ENCODE results near the gene COP1. TPM values are rescaled to one million over a fixed set of nuclear protein-coding genes. Genes with fewer than 3 reads are reported as not detected.

Gene COP1
- polyA plus RNA-seq, 1 donor (not counting 4 experiments of a cell fraction or from before 2014, with no cell fraction given) = 38.9 TPM

- Histone ChIP-seq H3K4me3 (ENCODE audit: control insufficient read depth in 2 of 3, extremely low read depth in 1 of 3, insufficient read depth in 2 of 3, low read depth in 1 of 3, low read length in 3 of 3) (no peak overlapping the region), H3K27me3 (ENCODE audit: control insufficient read depth, extremely low read depth, insufficient read depth, low read length) (no peaks in the 10 kb centered on the region), H3K4me2 (ENCODE audit: control insufficient read depth, extremely low read depth, insufficient read depth, low read depth, low read length) (no peak overlapping the region), H3K9me3 (ENCODE audit: control insufficient read depth, low read depth, low read length) (no peaks in the 10 kb centered on the region), H3K27ac (ENCODE audit: control insufficient read depth, insufficient read depth, low read length) (no peak overlapping the region), H3K36me3 (ENCODE audit: control insufficient read depth in 2 of 2, extremely low read depth in 1 of 2, insufficient read depth in 2 of 2, low read length in 2 of 2) (peaks cover 0 to 4% of the 10 kb centered on the region in 2 experiments), H3K4me1 (ENCODE audit: control insufficient read depth, extremely low read depth, insufficient read depth, low read length) (no peaks in the 10 kb centered on the region), H3K9ac (ENCODE audit: control insufficient read depth, extremely low read depth, insufficient read depth, low read length) (no peak overlapping the region), H2AFZ (ENCODE audit: control insufficient read depth, low read length) (no peak overlapping the region), H4K20me1 (ENCODE audit: control insufficient read depth, extremely low read depth, insufficient read depth, low read length) (peaks cover 3% of the 10 kb centered on the region), H3K79me2 (ENCODE audit: control insufficient read depth, insufficient read depth, low read length) (peaks cover 45% of the 10 kb centered on the region), H3K9me1 (ENCODE audit: control insufficient read depth, extremely low read depth, insufficient read depth, low read length) (no peaks in the 10 kb centered on the region)
- dilution Hi-C loops (cut with MboI; ENCODE audit: extremely low pct_ligation_motif_present, low sequenced_read_pairs) = no loop called here
- DNase-seq (ENCODE audit: low read depth, low spot score) (no peak), FAIRE-seq (no peak)
- TF ChIP-seq CTCF (optimal IDR thresholded peaks at IDR 0.05 in 1 of 3, IDR thresholded peaks at IDR 0.05 in 1 of 3, conservative IDR thresholded peaks at IDR 0.05 in 1 of 3; ENCODE audit: extremely low read depth in 1 of 3, insufficient read depth in 2 of 3, low read length in 3 of 3) (no peak), EZH2 (IDR thresholded peaks at IDR 0.05; ENCODE audit: low read length) (no peak)
These were observed 39.9 kb downstream of the COP1 start for GRCh38 chr1:176167210-176167609.

- Histone ChIP-seq H3K27ac (ENCODE audit: control insufficient read depth, insufficient read depth, low read length) (no peak overlapping the region), H3K36me3 (ENCODE audit: control insufficient read depth in 2 of 2, extremely low read depth in 1 of 2, insufficient read depth in 2 of 2, low read length in 2 of 2) (peaks cover 2 to 4% of the 10 kb centered on the region in 2 experiments), H3K4me1 (ENCODE audit: control insufficient read depth, extremely low read depth, insufficient read depth, low read length) (no peaks in the 10 kb centered on the region), H4K20me1 (ENCODE audit: control insufficient read depth, extremely low read depth, insufficient read depth, low read length) (peaks cover 3% of the 10 kb centered on the region), H3K9me1 (ENCODE audit: control insufficient read depth, extremely low read depth, insufficient read depth, low read length) (no peaks in the 10 kb centered on the region), H2AFZ (ENCODE audit: control insufficient read depth, low read length) (no peak overlapping the region), H3K4me3 (ENCODE audit: control insufficient read depth in 2 of 3, extremely low read depth in 1 of 3, insufficient read depth in 2 of 3, low read depth in 1 of 3, low read length in 3 of 3) (no peak overlapping the region), H3K9ac (ENCODE audit: control insufficient read depth, extremely low read depth, insufficient read depth, low read length) (no peak overlapping the region), H3K4me2 (ENCODE audit: control insufficient read depth, extremely low read depth, insufficient read depth, low read depth, low read length) (no peak overlapping the region), H3K79me2 (ENCODE audit: control insufficient read depth, insufficient read depth, low read length) (peaks cover 38% of the 10 kb centered on the region), H3K27me3 (ENCODE audit: control insufficient read depth, extremely low read depth, insufficient read depth, low read length) (no peaks in the 10 kb centered on the region), H3K9me3 (ENCODE audit: control insufficient read depth, low read depth, low read length) (no peaks in the 10 kb centered on the region)
- FAIRE-seq (no peak), DNase-seq (ENCODE audit: low read depth, low spot score) (no peak)
- TF ChIP-seq EZH2 (IDR thresholded peaks at IDR 0.05; ENCODE audit: low read length) (no peak), CTCF (optimal IDR thresholded peaks at IDR 0.05 in 1 of 3, IDR thresholded peaks at IDR 0.05 in 1 of 3, conservative IDR thresholded peaks at IDR 0.05 in 1 of 3; ENCODE audit: extremely low read depth in 1 of 3, insufficient read depth in 2 of 3, low read length in 3 of 3) (no peak)
- dilution Hi-C loops (cut with MboI; ENCODE audit: extremely low pct_ligation_motif_present, low sequenced_read_pairs) = no loop called here
These were observed 41.5 kb downstream of the COP1 start for GRCh38 chr1:176165573-176165972.
